Small intestine (tissue), 7 donors: ENCODE measurements around the gene RAPGEF2. TPM values are rescaled to one million over a fixed set of nuclear protein-coding genes. Genes with fewer than 3 reads are reported as not detected.
A peak's percentile ranks its signal among the peaks of the same experiment; 100 is the strongest.
"Not testable (repeated sequence)": the region's sequence is repeated elsewhere in the genome, so short reads cannot be mapped to it uniquely, and the experiment has no call there.

Experiments
- DNase-seq, 2 donors: peaks; one replicate each; pipeline versions ENCODE4 v3.0.0 to v3.0.0-alpha.2; 2013
- FAIRE-seq: peaks from 2 replicates; lab custom pipeline; 2012; peaks lifted over from hg19 to GRCh38; lab: Jason Lieb, UNC
- H3K27ac ChIP-seq, 3 donors: one replicate each; pipeline ENCODE4 v1.5.1; 2013; ENCODE audit warnings: low read length in 2 of 3, mild to moderate bottlenecking in 2 of 3, control low read depth in 1 of 3, inconsistent platforms in 1 of 3, low read depth in 1 of 3, moderate library complexity in 1 of 3
- H3K27me3 ChIP-seq, 3 donors: one replicate each; pipeline ENCODE4 v1.6.1; 2013; ENCODE audit warnings: low read length in 3 of 3, inconsistent platforms in 1 of 3; ENCODE audit not compliant: control insufficient read depth in 3 of 3, insufficient read depth in 3 of 3
- H3K36me3 ChIP-seq, 3 donors: one replicate each; pipeline ENCODE4 v1.6.1; 2013; ENCODE audit warnings: low read length in 3 of 3, inconsistent platforms in 1 of 3, low read depth in 1 of 3, mild to moderate bottlenecking in 1 of 3, moderate library complexity in 1 of 3; ENCODE audit not compliant: control insufficient read depth in 3 of 3, insufficient read depth in 2 of 3
- H3K4me1 ChIP-seq, 3 donors: one replicate each; pipeline ENCODE4 v1.6.1; 2013; ENCODE audit warnings: low read length in 2 of 3, inconsistent platforms in 1 of 3, low read depth in 1 of 3, mild to moderate bottlenecking in 1 of 3, moderate library complexity in 1 of 3; ENCODE audit not compliant: control insufficient read depth in 3 of 3, insufficient read depth in 2 of 3
- H3K4me3 ChIP-seq, 3 donors: one replicate each; pipeline ENCODE4 v1.5.1; 2013; ENCODE audit warnings: low read length in 3 of 3, control low read depth in 1 of 3, inconsistent platforms in 1 of 3, low read depth in 1 of 3, mild to moderate bottlenecking in 1 of 3, moderate library complexity in 1 of 3
- H3K9me3 ChIP-seq, 2 donors: one replicate each; pipeline ENCODE4 v1.6.1; 2013; ENCODE audit warnings: low read depth in 1 of 2, low read length in 1 of 2; ENCODE audit not compliant: control insufficient read depth in 2 of 2, insufficient read depth in 1 of 2
- WGBS, 3 donors: extraction: QIAGEN DNeasy Blood & Tissue Kit; methylation state at CpG; one replicate each; pipeline ENCODE4 v1.1.7; 2013; 5-methylcytosine and 5-hydroxymethylcytosine counted together
- polyA plus RNA-seq, 4 donors: library from polyadenylated mRNA; stranded (reverse) in 3 of 4; unstranded in 1 of 4; fragments of 200-250 nt in 3 of 4; fragments of 120-200 nt in 1 of 4; gene quantifications; one replicate each; pipeline versions ENCODE4 v1.2.1 to v1.2.3, GENCODE V29; 2013
- donor health status: healthy with polysubstance abuse.
- donor health status: control.
- donor health status: control.
- donor health status: Bipolar disorder and iron deficiency.
- donor health status: healthy.

RAPGEF2 gene
- polyA plus RNA-seq, 4 donors: 7.6 to 49.5 (median 11.8) TPM

GRCh38 chr4:159177265-159178150 lies 74.6 kb downstream of the RAPGEF2 start:
- Histone ChIP-seq H3K27ac (no peak overlapping the region), H3K4me1 (peaks cover 0 to 10% (median 5%) of the 10 kb centered on the region in 3 donors), H3K36me3 (no peaks in the 10 kb centered on the region), H3K4me3 (no peak overlapping the region), H3K27me3 (no peaks in the 10 kb centered on the region), H3K9me3 (no peaks in the 10 kb centered on the region)
- FAIRE-seq (no peak), DNase-seq (no peak)
- WGBS, 3 donors: 75 to 88% (median 76%) methylated on average over 5 of the region's 5 CpGs

- WGBS, 3 donors: 64 to 78% (median 71%) methylated on average over 2 of the region's 2 CpGs
- H3K27me3 ChIP-seq: no peaks in the 10 kb centered on the region
- no peak overlapping the region for H3K27ac ChIP-seq
- H3K9me3 ChIP-seq: no peaks in the 10 kb centered on the region
- DNase-seq (no peak), FAIRE-seq (no peak)
- H3K4me1 ChIP-seq: peaks cover 0 to 9% (median 5%) of the 10 kb centered on the region in 3 donors
- H3K4me3 ChIP-seq: no peak overlapping the region
- H3K36me3 ChIP-seq: no peaks in the 10 kb centered on the region
Measured at GRCh38 chr4:159178151-159178546, 75.3 kb downstream of the RAPGEF2 start.

GRCh38 chr4:159178979-159179969 lies 76.4 kb downstream of the RAPGEF2 start:
- 64 to 87% (median 86%) methylated on average over 3 of the region's 3 CpGs for WGBS, 3 donors
- no peaks in the 10 kb centered on the region for H3K27me3 ChIP-seq
- FAIRE-seq (no peak), DNase-seq (no peak)
- H3K9me3 ChIP-seq: no peaks in the 10 kb centered on the region
- H3K4me1 ChIP-seq: peaks cover 0 to 7% (median 5%) of the 10 kb centered on the region in 3 donors
- H3K36me3 ChIP-seq: no peaks in the 10 kb centered on the region
- peak overlapping the region in 1 of 3 donors; percentile 58 for H3K27ac ChIP-seq
- H3K4me3 ChIP-seq: no peak overlapping the region

GRCh38 chr4:159183885-159184605 lies 81.2 kb downstream of the RAPGEF2 start:
- FAIRE-seq, H3K4me3 ChIP-seq: not testable (repeated sequence)
- 92 to 100% (median 98%) methylated on average over 3 to 4 of the region's 4 CpGs for WGBS, 3 donors

GRCh38 chr4:159185591-159186023 lies 82.7 kb downstream of the RAPGEF2 start:
- no peak overlapping the region for H3K4me3 ChIP-seq
- H3K27me3 ChIP-seq: no peaks in the 10 kb centered on the region
- H3K4me1 ChIP-seq: no peaks in the 10 kb centered on the region
- no peak for FAIRE-seq
- H3K36me3 ChIP-seq: peaks cover 0 to 4% (median 2%) of the 10 kb centered on the region in 3 donors
- DNase-seq: no peak
- H3K9me3 ChIP-seq: no peaks in the 10 kb centered on the region
- H3K27ac ChIP-seq: no peak overlapping the region
- WGBS, 3 donors: 59 to 80% (median 63%) methylated on average over 1 of the region's 1 CpG

More at GRCh38 chr4:159183885-159184605, 81.2 kb downstream of the RAPGEF2 start:
- DNase-seq, H3K36me3 ChIP-seq, H3K9me3 ChIP-seq, H3K27me3 ChIP-seq, H3K27ac ChIP-seq, H3K4me1 ChIP-seq: not testable (repeated sequence)

GRCh38 chr4:159188646-159189045 lies 85.8 kb downstream of the RAPGEF2 start:
- DNase-seq: no peak
- H3K9me3 ChIP-seq: no peaks in the 10 kb centered on the region
- no peak overlapping the region for H3K27ac ChIP-seq
- peaks cover 0 to 4% (median 2%) of the 10 kb centered on the region in 3 donors for H3K36me3 ChIP-seq
- H3K4me3 ChIP-seq: no peak overlapping the region
- H3K4me1 ChIP-seq: no peaks in the 10 kb centered on the region
- 92 to 96% (median 94%) methylated on average over 1 of the region's 1 CpG for WGBS, 3 donors
- no peaks in the 10 kb centered on the region for H3K27me3 ChIP-seq
- no peak for FAIRE-seq

- 82 to 87% (median 86%) methylated on average over 2 of the region's 2 CpGs for WGBS, 3 donors
- no peak overlapping the region for H3K27ac ChIP-seq
- no peaks in the 10 kb centered on the region for H3K4me1 ChIP-seq
- DNase-seq: no peak
- no peak for FAIRE-seq
- H3K27me3 ChIP-seq: no peaks in the 10 kb centered on the region
- H3K9me3 ChIP-seq: no peaks in the 10 kb centered on the region
- H3K4me3 ChIP-seq: no peak overlapping the region
- peaks cover 2 to 7% (median 4%) of the 10 kb centered on the region in 3 donors for H3K36me3 ChIP-seq
Measured at GRCh38 chr4:159190651-159191050, 87.8 kb downstream of the RAPGEF2 start.
